GM21515 (cell line): Measurements from ENCODE around the gene JPH3.
A peak's percentile ranks its signal among the peaks of the same experiment; 100 is the strongest.

Source experiments
- ATAC-seq: cut with Tn5 transposase; IDR thresholded peaks from one replicate; pipeline ENCODE4 v1.9.1; 2021; ENCODE audit not compliant: unreplicated experiment

JPH3 gene

GRCh38 chr16:87693827-87694226 is 91.5 kb downstream of the JPH3 start:
- ATAC-seq, result no peak

DNA sequence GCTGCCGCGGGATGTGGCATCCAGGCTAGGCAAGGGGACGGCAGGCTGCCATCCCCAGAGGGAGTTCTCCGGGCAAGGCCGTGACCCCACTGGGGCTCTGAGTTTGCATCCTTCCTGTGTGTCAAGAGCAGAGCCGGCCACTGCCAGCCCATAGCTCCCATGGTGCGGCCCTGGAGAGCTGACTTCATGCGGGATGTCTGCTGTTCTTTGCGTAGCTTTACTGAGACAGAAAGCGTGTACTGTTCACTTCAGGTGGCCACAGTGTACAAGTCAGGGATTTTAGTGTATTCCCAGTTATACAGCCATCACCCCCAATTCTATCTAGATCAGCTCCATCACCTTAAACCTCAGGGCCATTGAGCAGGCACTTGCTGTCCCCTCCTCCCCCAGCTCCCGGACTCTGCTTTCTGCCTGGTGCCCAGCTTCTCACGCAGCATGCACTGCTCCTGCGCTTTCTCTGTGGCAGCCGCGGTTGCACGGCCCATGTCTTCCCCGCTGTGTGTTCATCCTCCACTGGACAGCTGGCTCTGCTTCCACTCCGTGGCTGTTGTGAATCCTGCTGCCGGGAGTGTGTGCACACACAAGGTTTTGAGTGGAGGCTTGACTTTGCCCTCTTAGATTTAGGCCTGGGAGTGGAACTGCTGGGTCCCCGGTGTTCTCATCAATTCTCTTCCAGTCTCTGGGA is 92.3 kb downstream of the JPH3 start:
- no peak for ATAC-seq

DNA sequence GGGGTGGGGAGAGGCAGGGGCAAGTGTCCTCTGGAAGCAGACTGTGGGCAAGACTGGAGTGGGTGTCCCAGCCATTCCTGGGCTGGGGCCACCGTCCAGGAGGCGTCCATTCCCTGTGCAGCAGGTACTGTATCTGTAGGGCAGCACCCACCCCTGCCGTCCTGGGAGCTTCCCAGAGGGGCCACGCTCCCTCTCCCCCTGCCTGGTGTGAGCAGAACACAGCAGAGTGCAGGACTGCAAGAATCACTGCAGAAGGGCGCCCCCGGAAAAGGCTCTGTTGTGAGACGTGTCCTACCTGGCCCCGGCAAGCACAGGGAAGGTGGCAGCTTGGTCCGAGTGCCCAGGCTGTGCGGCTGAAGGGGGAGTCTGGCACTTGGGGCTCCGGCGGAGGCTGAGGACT is 93.2 kb downstream of the JPH3 start:
- ATAC-seq, result no peak

GRCh38 chr16:87696726-87697125 is 94.4 kb downstream of the JPH3 start:
- no peak for ATAC-seq

- no peak for ATAC-seq
These were observed 94.9 kb downstream of the JPH3 start for GRCh38 chr16:87697256-87697655.

DNA sequence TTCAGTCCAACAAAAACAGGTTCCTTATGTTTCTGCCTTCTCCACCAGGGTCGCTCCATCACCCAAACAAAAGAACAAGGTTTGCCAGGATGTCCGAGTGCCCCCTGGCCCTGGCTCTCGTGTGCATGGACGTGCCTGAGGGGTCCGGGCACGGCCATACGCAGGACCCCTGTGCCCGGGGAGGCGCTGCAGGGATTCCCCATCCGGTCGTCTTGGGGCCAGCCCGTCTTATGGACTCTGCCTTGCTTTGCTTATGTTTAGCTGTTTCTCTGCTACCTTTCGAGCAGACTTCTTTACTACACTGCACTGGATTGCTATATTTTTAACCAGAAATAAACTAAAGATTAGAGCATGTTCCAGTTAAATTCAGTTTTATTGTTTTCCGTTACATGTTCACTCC is 95.5 kb downstream of the JPH3 start:
- ATAC-seq, result no peak

DNA sequence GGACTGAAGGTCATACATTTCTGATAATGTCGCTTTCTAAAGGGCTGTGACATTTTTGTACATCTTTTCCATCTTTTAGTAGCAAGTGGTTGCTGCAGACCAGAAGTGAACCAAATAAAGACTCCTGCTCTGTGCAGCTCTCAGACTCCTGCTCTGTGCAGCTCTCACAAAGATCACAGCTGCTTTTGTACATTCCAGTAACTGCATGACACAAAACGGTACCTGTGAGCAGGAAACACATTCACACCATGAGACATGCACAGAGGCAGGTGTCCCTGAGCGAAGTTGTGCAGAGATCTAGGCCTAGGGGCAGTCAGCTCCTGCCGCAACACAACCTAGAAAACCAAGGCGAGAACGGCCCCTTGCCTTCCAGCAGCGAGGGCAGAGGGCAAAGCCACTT is 95.9 kb downstream of the JPH3 start:
- no peak for ATAC-seq

DNA sequence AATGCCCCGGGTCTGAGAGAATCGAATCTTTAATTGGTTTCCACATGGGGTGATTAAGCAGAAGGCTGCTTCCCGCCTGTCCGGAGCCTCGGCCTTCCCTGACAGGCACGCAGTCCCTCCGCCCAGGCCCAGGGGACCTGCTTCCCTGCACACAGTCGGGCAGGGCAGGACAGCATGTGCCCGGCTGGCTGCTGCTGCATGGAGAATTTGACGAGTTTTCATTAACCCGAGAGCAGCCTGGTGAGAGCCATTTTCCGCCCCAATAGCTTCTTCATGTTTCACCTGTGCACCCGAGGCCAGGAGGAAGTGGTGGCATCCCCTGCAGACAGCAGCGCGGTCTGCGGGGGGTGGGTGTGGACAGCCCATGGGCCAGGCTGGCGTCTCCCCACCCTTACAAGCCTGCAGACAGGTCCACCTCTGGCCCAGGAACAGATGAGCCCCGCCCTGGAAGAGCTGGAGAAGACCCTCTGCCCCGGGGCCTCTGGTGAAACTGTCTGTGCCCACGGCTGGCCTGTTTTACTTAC is 96.4 kb downstream of the JPH3 start:
- no peak for ATAC-seq

DNA sequence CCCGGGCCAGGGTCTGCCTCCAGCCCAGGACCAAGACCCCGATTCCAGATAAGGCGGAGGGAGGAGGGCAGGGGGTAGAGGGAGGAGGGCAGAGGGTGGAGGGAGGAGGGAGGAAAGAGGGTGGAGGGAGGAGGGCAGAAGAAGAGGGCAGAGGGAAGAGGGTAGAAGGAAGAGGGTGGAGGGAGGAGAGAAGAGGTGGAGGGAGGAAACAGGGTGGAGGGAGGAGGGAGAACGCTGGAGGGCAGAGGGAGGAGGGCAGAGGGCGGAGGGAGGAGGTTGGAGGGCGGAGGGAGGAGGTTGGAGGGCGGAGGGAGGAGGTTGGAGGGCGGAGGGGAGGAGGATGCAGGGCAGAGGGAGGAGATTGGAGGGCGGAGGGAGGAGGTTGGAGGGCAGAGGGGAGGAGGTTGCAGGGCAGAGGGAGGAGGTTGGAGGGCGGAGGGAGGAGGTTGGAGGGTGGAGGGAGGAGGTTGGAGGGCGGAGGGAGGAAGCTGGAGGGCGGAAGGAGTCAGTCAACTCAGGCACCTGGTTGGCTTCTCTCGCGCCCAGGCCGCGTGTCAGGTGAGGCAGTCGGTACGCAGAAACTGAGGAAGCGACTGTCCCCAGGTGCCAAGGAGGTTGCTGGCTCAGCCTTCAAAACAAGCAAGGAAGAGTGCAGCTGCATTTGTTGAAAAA is 98.2 kb downstream of the JPH3 start:
- no peak for ATAC-seq

- ATAC-seq, result no peak
These were observed 98.8 kb downstream of the JPH3 start for GRCh38 chr16:87701078-87701460.

GRCh38 chr16:87701505-87701921 is 99.2 kb downstream of the JPH3 start:
- no peak for ATAC-seq

DNA sequence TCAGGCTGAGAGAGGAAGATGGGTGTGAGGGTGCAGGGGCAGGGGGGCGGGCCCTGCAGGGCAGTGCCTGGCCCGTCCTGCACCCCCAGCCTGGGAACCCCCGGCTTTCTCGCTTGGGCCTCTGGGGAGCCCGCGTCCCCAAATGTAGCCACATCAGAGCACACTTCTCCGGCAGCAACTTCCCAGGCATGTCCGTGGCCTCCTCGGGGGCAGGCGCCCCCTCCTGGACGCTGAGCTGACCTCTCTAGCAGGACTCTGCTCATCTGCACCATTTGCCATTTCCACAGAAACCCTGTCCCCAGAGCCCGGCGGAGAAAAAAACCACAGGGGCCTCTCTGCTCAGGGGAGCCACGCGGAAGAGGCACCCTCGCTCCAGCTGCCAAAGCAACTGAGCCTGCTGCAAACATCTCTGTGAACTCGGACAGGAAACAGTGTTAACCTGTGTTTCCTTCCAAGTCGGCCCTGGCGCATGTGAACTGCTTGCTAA is 100.1 kb downstream of the JPH3 start:
- ATAC-seq, result peak; percentile 42

DNA sequence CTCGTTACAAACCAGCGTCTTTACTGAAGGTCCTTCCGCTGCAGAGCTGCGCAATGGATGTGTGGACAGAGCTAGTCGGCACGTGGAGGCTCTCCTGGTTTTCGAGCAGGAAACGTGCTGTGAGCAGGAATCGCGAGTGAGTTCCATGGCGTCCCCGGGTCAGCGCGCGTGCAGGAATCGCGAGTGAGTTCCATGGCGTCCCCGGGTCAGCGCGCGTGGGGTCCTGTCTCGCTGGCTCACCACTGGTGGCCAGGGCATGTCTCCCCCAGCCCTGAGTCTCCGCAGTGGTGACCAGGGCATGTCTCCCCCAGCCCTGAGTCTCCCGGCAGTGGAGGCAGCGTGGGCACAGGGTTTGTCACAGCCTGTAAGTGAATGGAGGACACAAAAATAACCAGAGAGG is 100.8 kb downstream of the JPH3 start:
- ATAC-seq, result no peak

DNA sequence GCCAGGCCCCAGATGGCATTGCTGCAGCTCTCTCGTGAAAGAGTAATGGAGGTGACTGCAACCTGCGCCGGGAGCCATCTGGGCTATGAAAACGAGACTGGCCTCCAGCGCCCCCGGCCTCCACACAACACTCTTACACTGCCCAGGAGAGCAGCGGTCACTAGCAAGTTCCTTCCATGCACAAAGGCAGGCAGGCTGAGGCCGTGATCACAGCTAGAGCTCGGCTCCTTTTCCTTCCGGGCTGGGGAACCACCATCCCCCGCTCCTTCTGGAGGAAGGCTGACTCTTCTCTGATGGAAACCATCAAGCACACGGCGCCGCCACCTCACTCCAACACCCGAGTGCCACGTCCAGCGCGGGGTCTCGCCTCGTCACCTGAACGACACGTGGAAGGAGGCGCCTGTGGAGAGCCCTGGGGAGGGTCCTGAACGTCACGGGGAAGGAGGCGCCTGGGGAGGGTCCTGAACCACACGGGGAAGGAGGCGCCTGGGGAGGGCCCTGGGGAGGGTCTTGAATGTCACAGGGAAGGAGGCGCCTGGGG is 101.6 kb downstream of the JPH3 start:
- ATAC-seq, result no peak

- no peak for ATAC-seq
These were observed 102.5 kb downstream of the JPH3 start for GRCh38 chr16:87704754-87705353.

- no peak for ATAC-seq
These were observed 103.5 kb downstream of the JPH3 start for GRCh38 chr16:87705771-87706277.

DNA sequence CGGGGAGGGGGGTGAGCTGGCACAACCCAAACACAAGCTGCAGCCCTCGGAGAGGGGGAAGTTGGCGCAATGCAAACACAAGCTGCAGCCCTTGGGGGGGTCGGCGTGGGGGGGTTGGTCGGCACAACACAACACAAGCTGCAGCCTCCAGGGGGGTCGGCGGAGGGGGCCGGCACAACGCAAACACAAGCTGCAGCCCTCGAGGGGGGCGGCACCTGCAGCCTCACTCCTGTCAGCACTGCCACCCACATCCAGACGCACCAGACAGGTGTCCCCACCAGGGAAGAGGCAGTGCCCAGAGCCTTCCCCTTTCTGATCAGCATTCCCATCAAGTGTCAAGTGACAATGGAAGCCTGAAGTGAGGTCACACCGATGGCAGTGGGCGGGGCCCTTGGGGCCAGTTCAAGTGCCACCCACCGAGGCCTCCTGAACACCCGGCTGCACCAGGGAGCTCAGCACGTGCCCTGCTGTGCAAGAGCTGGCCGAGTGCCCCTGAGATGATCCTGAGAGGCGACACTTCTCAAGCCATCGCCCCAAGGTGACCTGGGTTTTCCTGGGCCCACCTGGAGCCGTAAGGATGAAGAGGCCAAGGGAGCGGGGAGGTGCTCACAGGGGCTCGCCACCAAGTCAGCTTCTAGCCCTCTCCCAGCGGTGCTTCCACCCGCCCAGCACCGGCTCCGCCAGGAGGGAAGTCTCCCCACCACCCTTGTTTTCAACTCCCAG is 104.1 kb downstream of the JPH3 start:
- no peak for ATAC-seq

- ATAC-seq, result no peak
These were observed 104.8 kb downstream of the JPH3 start for GRCh38 chr16:87707097-87707496.

DNA sequence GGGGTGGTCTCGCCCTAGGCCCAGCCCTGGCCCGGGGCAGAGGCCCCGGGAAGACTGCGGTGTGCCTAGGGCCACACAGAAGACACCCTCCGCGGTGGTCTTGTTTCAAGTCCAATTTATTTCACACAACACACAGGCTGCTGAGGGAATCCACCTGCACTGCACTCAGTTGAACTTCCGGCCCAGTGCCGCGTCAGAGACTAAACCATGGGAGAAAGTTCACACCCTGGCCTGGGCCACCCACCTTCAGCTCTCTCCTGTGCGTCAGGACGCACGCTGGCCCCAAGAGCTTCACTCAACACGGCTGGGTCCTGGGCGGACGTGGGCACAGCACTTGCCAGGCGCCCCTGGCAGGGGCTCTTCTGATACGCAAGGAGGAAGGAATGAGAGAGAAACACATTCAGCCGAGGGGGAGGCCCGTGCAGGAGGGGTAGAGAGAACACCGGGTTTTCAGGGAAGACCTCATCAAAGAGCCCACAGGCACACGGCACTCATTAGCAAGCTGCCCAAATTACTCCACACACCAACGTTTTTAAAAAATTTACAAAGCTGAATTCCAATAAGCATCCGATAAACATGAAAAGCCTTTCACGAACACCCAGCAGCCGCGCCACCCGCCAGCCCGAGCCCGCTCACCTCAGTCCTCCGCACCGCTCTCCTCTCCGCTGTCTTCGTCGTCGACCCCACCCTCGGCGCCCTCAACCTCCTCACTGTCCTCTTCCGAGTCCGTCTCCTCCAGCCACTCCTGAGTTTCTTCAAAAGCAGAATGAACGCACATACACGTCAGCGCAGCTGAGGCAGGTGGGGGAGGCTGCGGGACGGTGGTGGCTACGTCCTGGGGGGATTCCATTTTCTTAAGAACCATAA is 105.6 kb downstream of the JPH3 start:
- no peak for ATAC-seq
